GM10248 (cell line): ENCODE data around the gene EIF1B.
A peak's percentile ranks its signal among the peaks of the same experiment; 100 is the strongest.

Experiments
- CTCF ChIA-PET: fragments of 300-600 bp; sonication (Branson Sonifier 250); formaldehyde crosslinking; extraction: SDS; loops from one replicate; lab custom pipeline; 2021; ENCODE audit warnings: antibody characterized with exemption; lab: Yijun Ruan, JAX
- POLR2A ChIA-PET: fragments of 350-650 bp; sonication (Branson Sonifier 250); formaldehyde crosslinking; extraction: SDS; loops from one replicate; lab custom pipeline; 2020; ENCODE audit warnings: antibody characterized with exemption; lab: Yijun Ruan, JAX
- DNase-seq: peaks from one replicate; pipeline ENCODE4 v3.0.0; 2012; ENCODE audit errors: extremely low spot score
- CTCF ChIP-seq: IDR thresholded peaks from 2 replicates; pipeline ENCODE4 v1.5.1; 2012; ENCODE audit warnings: mild to moderate bottlenecking, low read depth; ENCODE audit errors: extremely low read depth, missing control alignments, control extremely low read depth

EIF1B gene

GRCh38 chr3:40309418-40309924 lies at the start of gene EIF1B:
EIF1B (plus strand) TSS chr3:40309707; CDS start chr3:40309942, 235 bp downstream.
- peak; percentile 97 for DNase-seq
- peak; percentile 91 for TF ChIP-seq CTCF
- POLR2A ChIA-PET: no interaction called here
- CTCF ChIA-PET: interaction anchor here (0.5 to 3.5 kb wide), 20 partner anchors 8 to 1501 kb away, joined by 3 to 28 read pairs (median 4); no protein-coding TSS in a partner anchor

GRCh38 chr3:40262331-40262730 lies 47.2 kb upstream of the EIF1B start:
- CTCF ChIA-PET: interaction anchor here (1.3 to 1.6 kb wide), 3 partner anchors 11 to 71 kb away, joined by 4 read pairs; no protein-coding TSS in a partner anchor
- no peak for DNase-seq
- POLR2A ChIA-PET: no interaction called here
- no peak for TF ChIP-seq CTCF

- ChIA-PET CTCF (interaction anchor here (1.3 to 1.6 kb wide), 2 partner anchors 12 to 73 kb away, joined by 3 to 5 read pairs; no protein-coding TSS in a partner anchor), POLR2A (no interaction called here)
- TF ChIP-seq CTCF: no peak
- DNase-seq: no peak
Observed at GRCh38 chr3:40264451-40264850, 45.1 kb upstream of the EIF1B start.

GRCh38 chr3:40265181-40265580 lies 44.3 kb upstream of the EIF1B start:
- no peak for TF ChIP-seq CTCF
- ChIA-PET POLR2A (no interaction called here), CTCF (interaction anchor here (1.3 to 1.6 kb wide), 2 partner anchors 13 to 74 kb away, joined by 3 to 5 read pairs; no protein-coding TSS in a partner anchor)
- no peak for DNase-seq

- ChIA-PET POLR2A (no interaction called here), CTCF (interaction anchor here (1.3 kb wide), 1 partner anchor 11 kb away, joined by 4 read pairs; no protein-coding TSS in a partner anchor)
- TF ChIP-seq CTCF: no peak
- DNase-seq: no peak
Observed at GRCh38 chr3:40267937-40268724, 41.4 kb upstream of the EIF1B start.

- TF ChIP-seq CTCF: no peak
- DNase-seq: no peak
- ChIA-PET CTCF (no interaction called here), POLR2A (no interaction called here)
Observed at GRCh38 chr3:40268802-40269524, 40.5 kb upstream of the EIF1B start.
